GM23338 (cell line): ENCODE measurements around the gene TYK2.

Experiments
- CREB1 ChIP-seq: fragments of 250-450 bp; sonication (Bioruptor Pico); IDR thresholded peaks from 2 replicates; pipeline ENCODE4 v1.5.0; 2020; ENCODE audit warnings: low read depth, mild to moderate bottlenecking, moderate library complexity
- CTCF ChIP-seq, 2 experiments: fragments of 200-600 bp in 1 of 2; sonication (generic) in 1 of 2; conservative IDR thresholded peaks; 2 replicates each; pipeline versions ENCODE4 v1.5.1 to v1.6.1; 2016 to 2017; ENCODE audit warnings: antibody characterized with exemption in 2 of 2, low read depth in 2 of 2, mild to moderate bottlenecking in 2 of 2, moderate library complexity in 1 of 2
- ETS1 ChIP-seq: IDR thresholded peaks from 2 replicates; pipeline ENCODE4 v1.6.1; 2016; ENCODE audit warnings: antibody characterized with exemption
- EZH2 ChIP-seq: fragments of 200-600 bp; sonication (generic); IDR thresholded peaks from one replicate; pipeline ENCODE4 v1.8.0; 2017; ENCODE audit warnings: antibody characterized with exemption, mild to moderate bottlenecking, low read depth; ENCODE audit not compliant: unreplicated experiment
- EZH2phosphoT487 ChIP-seq: fragments of 200-600 bp; sonication (generic); IDR thresholded peaks from one replicate; pipeline ENCODE4 v1.8.1; 2018; ENCODE audit warnings: antibody characterized with exemption; ENCODE audit not compliant: unreplicated experiment
- JUNB ChIP-seq: IDR thresholded peaks from one replicate; pipeline ENCODE4 v1.6.1; 2016; ENCODE audit warnings: antibody characterized with exemption; ENCODE audit not compliant: unreplicated experiment
- NANOG ChIP-seq: IDR thresholded peaks from 2 replicates; pipeline ENCODE4 v1.6.1; 2016; ENCODE audit warnings: antibody characterized with exemption, borderline replicate concordance
- POLR2AphosphoS5 ChIP-seq: IDR thresholded peaks from 2 replicates; pipeline ENCODE4 v1.6.1; 2016; ENCODE audit warnings: antibody characterized with exemption, low read depth
- REST ChIP-seq: IDR thresholded peaks from one replicate; pipeline ENCODE4 v1.6.1; 2018; ENCODE audit warnings: antibody characterized with exemption; ENCODE audit not compliant: unreplicated experiment
- STAT1 ChIP-seq: IDR thresholded peaks from one replicate; pipeline ENCODE4 v1.6.1; 2016; ENCODE audit warnings: antibody characterized with exemption; ENCODE audit not compliant: unreplicated experiment
- ZNF114 ChIP-seq: fragments of 250-450 bp; sonication (Bioruptor Pico); IDR thresholded peaks from 2 replicates; pipeline ENCODE4 v1.5.0; 2020; ENCODE audit warnings: mild to moderate bottlenecking, moderate library complexity
- ZNF331 ChIP-seq: fragments of 250-450 bp; sonication (Bioruptor Pico); IDR thresholded peaks from 2 replicates; pipeline ENCODE4 v1.5.0; 2020; ENCODE audit warnings: low read depth, mild to moderate bottlenecking, moderate library complexity

GRCh38 chr19:10402441-10403038 is 22.2 kb upstream of the TYK2 start:
- TF ChIP-seq REST, result no peak
- no peak for TF ChIP-seq CTCF (conservative IDR thresholded peaks at IDR 0.05; ENCODE audit: low read depth in 2 of 2)
- TF ChIP-seq EZH2, result no peak
- TF ChIP-seq EZH2phosphoT487, result no peak
- TF ChIP-seq POLR2AphosphoS5, result no peak
- TF ChIP-seq CREB1, result no peak
- TF ChIP-seq ZNF331 (CRISPR knock-in tag), result no peak
- no peak for TF ChIP-seq ZNF114 (CRISPR knock-in tag)
- TF ChIP-seq ETS1, result no peak
- TF ChIP-seq STAT1, result no peak
- no peak for TF ChIP-seq JUNB
- no peak for TF ChIP-seq NANOG
